Measurements from ENCODE around the gene ANKRD13A. TPM values are rescaled to one million over a fixed set of nuclear protein-coding genes. Genes with fewer than 3 reads are reported as not detected.

The ANKRD13A gene
- total and polyA plus RNA-seq, 7 donors: 6.8 to 16.3 (median 9.0) TPM

GRCh38 chr12:110073049-110073831 lies 74.0 kb downstream of the ANKRD13A start:
- no peak for TF ChIP-seq CTCF (IDR thresholded peaks at IDR 0.05)
- no peaks in the 10 kb centered on the region for H3K4me1 ChIP-seq
- peak; percentile 37 to 64 for DNase-seq
- no peaks in the 10 kb centered on the region for H3K36me3 ChIP-seq (ENCODE audit: insufficient read depth in 1 of 2, low read depth in 1 of 2)
- H3K9me3 ChIP-seq: no peaks in the 10 kb centered on the region
- no peak overlapping the region for H3K27ac ChIP-seq
- peak overlapping the region; percentile 55 for H3K4me3 ChIP-seq
- H3K27me3 ChIP-seq (ENCODE audit: insufficient read depth in 3 of 3, low read length in 2 of 3): no peaks in the 10 kb centered on the region
- peak in 1 of 4 donors; percentile 27 for ATAC-seq
- intact Hi-C loops (cut with DNase I): no loop called here
- WGBS, 3 donors: 9 to 14% (median 9%) methylated on average over 17 to 19 of the region's 19 CpGs

- H3K27ac ChIP-seq: no peak overlapping the region
- H3K9me3 ChIP-seq: no peaks in the 10 kb centered on the region
- no peak for DNase-seq
- TF ChIP-seq CTCF (IDR thresholded peaks at IDR 0.05): no peak
- H3K27me3 ChIP-seq (ENCODE audit: insufficient read depth in 3 of 3, low read length in 2 of 3): no peaks in the 10 kb centered on the region
- no peak overlapping the region for H3K4me3 ChIP-seq
- no peaks in the 10 kb centered on the region for H3K4me1 ChIP-seq
- ATAC-seq: no peak
- intact Hi-C loops (cut with DNase I): no loop called here
- WGBS, 3 donors: 79 to 86% (median 86%) methylated on average over 5 of the region's 5 CpGs
- H3K36me3 ChIP-seq (ENCODE audit: insufficient read depth in 1 of 2, low read depth in 1 of 2): no peaks in the 10 kb centered on the region
Observed at GRCh38 chr12:110074089-110074488, 74.9 kb downstream of the ANKRD13A start.

GRCh38 chr12:110075880-110076279 lies 76.7 kb downstream of the ANKRD13A start:
- ATAC-seq (no peak), DNase-seq (no peak)
- no peaks in the 10 kb centered on the region for H3K9me3 ChIP-seq
- TF ChIP-seq CTCF (IDR thresholded peaks at IDR 0.05): no peak
- no peak overlapping the region for H3K27ac ChIP-seq
- 91 to 97% (median 96%) methylated on average over 1 of the region's 1 CpG for WGBS, 3 donors
- H3K4me1 ChIP-seq: no peaks in the 10 kb centered on the region
- intact Hi-C loops (cut with DNase I): no loop called here
- H3K4me3 ChIP-seq: no peak overlapping the region
- no peaks in the 10 kb centered on the region for H3K27me3 ChIP-seq (ENCODE audit: insufficient read depth in 3 of 3, low read length in 2 of 3)
- H3K36me3 ChIP-seq (ENCODE audit: insufficient read depth in 1 of 2, low read depth in 1 of 2): no peaks in the 10 kb centered on the region

- no peaks in the 10 kb centered on the region for H3K4me1 ChIP-seq
- no peak for DNase-seq
- H3K27me3 ChIP-seq (ENCODE audit: insufficient read depth in 3 of 3, low read length in 2 of 3): no peaks in the 10 kb centered on the region
- ATAC-seq: no peak
- no peaks in the 10 kb centered on the region for H3K9me3 ChIP-seq
- no peak overlapping the region for H3K27ac ChIP-seq
- 63 to 71% (median 68%) methylated on average over 4 of the region's 4 CpGs for WGBS, 3 donors
- H3K36me3 ChIP-seq (ENCODE audit: insufficient read depth in 1 of 2, low read depth in 1 of 2): no peaks in the 10 kb centered on the region
- intact Hi-C loops (cut with DNase I): no loop called here
- TF ChIP-seq CTCF (IDR thresholded peaks at IDR 0.05): no peak
- no peak overlapping the region for H3K4me3 ChIP-seq
Observed at GRCh38 chr12:110077800-110078199, 78.6 kb downstream of the ANKRD13A start.

Measured in psoas muscle (tissue), 8 donors.